ENCODE results near the gene SSTR3. TPM values are rescaled to one million over a fixed set of nuclear protein-coding genes. Genes with fewer than 3 reads are reported as not detected.

Gene SSTR3
- total RNA-seq, 1 experiment from 2014 or later = 0.22 TPM

- no peak for TF ChIP-seq ATF6 (CRISPR knock-in tag; IDR thresholded peaks at IDR 0.05)
Measured at GRCh38 chr22:37194750-37195149, 17.5 kb downstream of the SSTR3 start (continued).

GRCh38 chr22:37193629-37194191 lies 18.6 kb downstream of the SSTR3 start:
- TF ChIP-seq PRRX2 (CRISPR knock-in tag; IDR thresholded peaks at IDR 0.05) (no peak), TP53 (CRISPR knock-in tag; IDR thresholded peaks at IDR 0.05) (no peak), ZNF263 (CRISPR knock-in tag; IDR thresholded peaks at IDR 0.05; ENCODE audit: low read depth) (no peak), ATF3 (CRISPR knock-in tag; conservative IDR thresholded peaks at IDR 0.05) (no peak), TCF7 (CRISPR knock-in tag; IDR thresholded peaks at IDR 0.05; ENCODE audit: low read depth) (no peak)
- Mint-ChIP-seq H3K36me3 (peaks cover 26% of the 10 kb centered on the region), H3K4me1 (peaks cover 46% of the 10 kb centered on the region), H3K27me3 (ENCODE audit: low read depth) (peaks cover 3% of the 10 kb centered on the region; the same call in 1 of the 2 replicates), H3K27ac (no peak overlapping the region), H3K9me3 (peaks cover 27% of the 10 kb centered on the region), H3K4me3 (no peak overlapping the region)
- ChIA-PET CTCF (interaction anchor here (1.2 kb wide), 1 partner anchor 216 kb away, joined by 3 read pairs; no protein-coding TSS in a partner anchor), POLR2A (no interaction called here)
- ATAC-seq (no peak), DNase-seq (ENCODE audit: low spot score) (no peak)

GRCh38 chr22:37192741-37193140 lies 19.5 kb downstream of the SSTR3 start:
- DNase-seq (ENCODE audit: low spot score) (no peak), ATAC-seq (no peak)
- Mint-ChIP-seq H3K27me3 (ENCODE audit: low read depth) (no peaks in the 10 kb centered on the region; the same call in 1 of the 2 replicates), H3K36me3 (peaks cover 26% of the 10 kb centered on the region), H3K4me1 (peaks cover 48% of the 10 kb centered on the region), H3K27ac (no peak overlapping the region), H3K4me3 (no peak overlapping the region), H3K9me3 (peaks cover 27% of the 10 kb centered on the region)
- no peak for TF ChIP-seq CREM (CRISPR knock-in tag; IDR thresholded peaks at IDR 0.05)
- ChIA-PET POLR2A (no interaction called here), CTCF (interaction anchor here (1.2 kb wide), 2 partner anchors 66 to 215 kb away, joined by 3 to 4 read pairs; no protein-coding TSS in a partner anchor)

GRCh38 chr22:37192204-37192603 lies 20.1 kb downstream of the SSTR3 start:
- Mint-ChIP-seq H3K4me1 (peaks cover 50% of the 10 kb centered on the region), H3K27ac (no peak overlapping the region), H3K4me3 (no peak overlapping the region), H3K9me3 (peaks cover 27% of the 10 kb centered on the region), H3K36me3 (peaks cover 26% of the 10 kb centered on the region), H3K27me3 (ENCODE audit: low read depth) (no peaks in the 10 kb centered on the region; the same call in 1 of the 2 replicates)
- DNase-seq (ENCODE audit: low spot score) (no peak), ATAC-seq (no peak)
- CTCF ChIA-PET = interaction anchor here (1.2 to 1.7 kb wide), 2 partner anchors 26 to 67 kb away, joined by 3 to 4 read pairs; no protein-coding TSS in a partner anchor
- POLR2A ChIA-PET = no interaction called here
- TF ChIP-seq ZNF425 (CRISPR knock-in tag; conservative IDR thresholded peaks at IDR 0.05) (no peak), IRF2 (CRISPR knock-in tag; IDR thresholded peaks at IDR 0.05; ENCODE audit: borderline replicate concordance, low read depth) (no peak), MAX (CRISPR knock-in tag; IDR thresholded peaks at IDR 0.05) (no peak), ZNF138 (CRISPR knock-in tag; conservative IDR thresholded peaks at IDR 0.05) (no peak), ATF3 (CRISPR knock-in tag; conservative IDR thresholded peaks at IDR 0.05) (no peak), FOXP1 (CRISPR knock-in tag; IDR thresholded peaks at IDR 0.05; ENCODE audit: borderline replicate concordance) (no peak), NR2C2 (CRISPR knock-in tag; IDR thresholded peaks at IDR 0.05) (no peak), ZBTB43 (CRISPR knock-in tag; IDR thresholded peaks at IDR 0.05) (no peak), E2F4 (CRISPR knock-in tag; IDR thresholded peaks at IDR 0.05; ENCODE audit: borderline replicate concordance, low read depth) (no peak), CREB1 (CRISPR knock-in tag; IDR thresholded peaks at IDR 0.05) (no peak), E2F5 (CRISPR knock-in tag; IDR thresholded peaks at IDR 0.05) (no peak), SMAD4 (CRISPR knock-in tag; IDR thresholded peaks at IDR 0.05) (no peak), SMAD3 (CRISPR knock-in tag; IDR thresholded peaks at IDR 0.05; ENCODE audit: borderline replicate concordance) (no peak), JUN (CRISPR knock-in tag; IDR thresholded peaks at IDR 0.05) (no peak), NFE2L1 (CRISPR knock-in tag; IDR thresholded peaks at IDR 0.05) (no peak), ZNF423 (CRISPR knock-in tag; IDR thresholded peaks at IDR 0.05) (no peak)

All from WTC11 (cell line).